Uterus (tissue), 2 donors: ENCODE measurements around the gene LIG3.

Experiments
- CTCF ChIP-seq, 4 experiments: fragments of 200-600 bp in 2 of 4; fragments of 450-650 bp in 2 of 4; sonication (generic) in 2 of 4; IDR thresholded peaks; one replicate each; pipeline ENCODE4 v1.5.1; 2016 to 2019; ENCODE audit warnings: antibody characterized with exemption in 4 of 4, mild to moderate bottlenecking in 2 of 4, moderate library complexity in 1 of 4
- POLR2A ChIP-seq, 2 donors: fragments of 450-650 bp; IDR thresholded peaks; one replicate each; pipeline ENCODE4 v1.6.1; 2016; ENCODE audit warnings: antibody characterized with exemption in 2 of 2, mild to moderate bottlenecking in 1 of 2, moderate library complexity in 1 of 2

- TF ChIP-seq CTCF (IDR thresholded peaks at IDR 0.05): no peak
- no peak for TF ChIP-seq POLR2A (IDR thresholded peaks at IDR 0.05)
Observed at GRCh38 chr17:35006961-35007360, 26.6 kb downstream of the LIG3 start.
